Panc1 (cell line): ENCODE results near the gene GLS. TPM values are rescaled to one million over a fixed set of nuclear protein-coding genes. Genes with fewer than 3 reads are reported as not detected.

Source experiments
- ATAC-seq: fragments of 200-7000 bp; cut with Tn5 transposase; 2 replicates; pipeline ENCODE4 v1.9.1; 2020; ENCODE audit warnings: mild to moderate bottlenecking, moderate library complexity
- BruUV-seq: library from RNA; stranded (reverse); fragments of 400-500 nt; replicated peaks from 2 replicates; lab custom pipeline; 2021; lab: Mats Ljungman, UMichigan
- CTCF ChIA-PET: fragments of 300-600 bp; sonication (Branson Sonifier 250); formaldehyde crosslinking; loops from one replicate; lab custom pipeline; 2022; ENCODE audit warnings: antibody characterized with exemption; lab: Charles Lee
- POLR2A ChIA-PET: fragments of 300-600 bp; sonication (Branson Sonifier 250); formaldehyde crosslinking; loops from one replicate; lab custom pipeline; 2022; ENCODE audit warnings: antibody characterized with exemption; lab: Charles Lee
- DNase-seq: peaks from one replicate; pipeline ENCODE4 v3.0.0-alpha.2; 2010; ENCODE audit warnings: low read depth, low spot score
- H3K27ac ChIP-seq: 2 replicates; pipeline ENCODE4 v1.5.1; 2011; ENCODE audit warnings: mild to moderate bottlenecking, low read length, inconsistent platforms
- H3K27me3 ChIP-seq: fragments of 200-500 bp; sonication (Bioruptor generic); 2 replicates; pipeline ENCODE4 v1.6.0; 2014; ENCODE audit warnings: low read length, inconsistent platforms; ENCODE audit not compliant: control insufficient read depth, insufficient read depth
- H3K36me3 ChIP-seq: fragments of 200-500 bp; sonication (Bioruptor generic); 2 replicates; pipeline ENCODE4 v1.5.1; 2014; ENCODE audit warnings: inconsistent platforms, mild to moderate bottlenecking, low read length, moderate library complexity; ENCODE audit not compliant: control insufficient read depth, insufficient read depth
- H3K4me1 ChIP-seq: 2 replicates; pipeline ENCODE4 v1.5.1; 2011; ENCODE audit warnings: inconsistent platforms, mild to moderate bottlenecking, low read length, moderate library complexity; ENCODE audit not compliant: control insufficient read depth, insufficient read depth
- H3K4me3 ChIP-seq, 2 experiments: 2 replicates each; pipeline ENCODE4 v1.5.1; 2011 to 2012; ENCODE audit warnings: low read depth in 2 of 2, low read length in 2 of 2, mild to moderate bottlenecking in 2 of 2, inconsistent platforms in 1 of 2, moderate library complexity in 1 of 2
- H3K9me3 ChIP-seq: fragments of 200-500 bp; sonication (Bioruptor generic); 2 replicates; pipeline ENCODE4 v1.5.1; 2014; ENCODE audit warnings: low read depth, mild to moderate bottlenecking, inconsistent platforms, low read length, moderate library complexity; ENCODE audit not compliant: control insufficient read depth, insufficient read depth
- POLR2AphosphoS5 ChIP-seq: IDR thresholded peaks from 2 replicates; pipeline ENCODE4 v1.6.1; 2012; ENCODE audit warnings: mild to moderate bottlenecking, low read depth, low read length, moderate library complexity
- REST ChIP-seq, 2 experiments: IDR thresholded peaks; 2 replicates each; pipeline ENCODE4 v1.6.1; 2011 to 2012; ENCODE audit warnings: low read depth in 2 of 2, control low read depth in 1 of 2, low read length in 1 of 2, mild to moderate bottlenecking in 1 of 2, moderate library complexity in 1 of 2; ENCODE audit not compliant: insufficient read depth in 1 of 2
- SIN3A ChIP-seq: IDR thresholded peaks from 2 replicates; pipeline ENCODE4 v1.6.1; 2012; ENCODE audit warnings: low read depth, mild to moderate bottlenecking, low read length, moderate library complexity, borderline replicate concordance; ENCODE audit not compliant: insufficient read depth
- TCF7L2 ChIP-seq: IDR thresholded peaks from 2 replicates; pipeline ENCODE4 v1.6.1; 2011; ENCODE audit warnings: mild to moderate bottlenecking, low read depth, low read length, inconsistent platforms
- in situ Hi-C: cut with HindIII; loops from 2 replicates; pipeline ENCODE4 v1.10.0; 2016; ENCODE audit warnings: low sequenced_read_pairs, low pct_unique_long_range_greater_than_20kb
- intact Hi-C: fragments of 100-400 bp; cut with micrococcal nuclease; formaldehyde crosslinking; loops from one replicate; pipeline ENCODE4 v1.10.0; 2022; ENCODE audit not compliant: unreplicated experiment
- total RNA-seq: library from RNA; stranded (reverse); gene quantifications from one replicate; pipeline ENCODE4 v1.2.1, GENCODE V29; 2021; ENCODE audit not compliant: unreplicated experiment
- TF ChIP-seq, protein P1 (sequence below): fragments of 450-650 bp; IDR thresholded peaks from 2 replicates; pipeline ENCODE4 v1.5.1; 2017; ENCODE audit warnings: mild to moderate bottlenecking

The GLS gene
- total RNA-seq, 1 experiment from 2014 or later: 93.9 TPM

GRCh38 chr2:190964170-190964795 is 83.7 kb downstream of the GLS start:
- in situ Hi-C loops (no loop called here), intact Hi-C loops (loop anchor here (10.0 kb wide), 1 partner anchor 179 kb away; no protein-coding TSS in a partner anchor)
- no peaks in the 10 kb centered on the region for H3K27me3 ChIP-seq
- H3K36me3 ChIP-seq: peaks cover 43% of the 10 kb centered on the region
- no peaks in the 10 kb centered on the region for H3K4me1 ChIP-seq
- no peak overlapping the region for H3K27ac ChIP-seq
- no peak for TF ChIP-seq REST (IDR thresholded peaks at IDR 0.05; ENCODE audit: insufficient read depth in 1 of 2, low read depth in 2 of 2, low read length in 1 of 2)
- TF ChIP-seq, protein P1, sequence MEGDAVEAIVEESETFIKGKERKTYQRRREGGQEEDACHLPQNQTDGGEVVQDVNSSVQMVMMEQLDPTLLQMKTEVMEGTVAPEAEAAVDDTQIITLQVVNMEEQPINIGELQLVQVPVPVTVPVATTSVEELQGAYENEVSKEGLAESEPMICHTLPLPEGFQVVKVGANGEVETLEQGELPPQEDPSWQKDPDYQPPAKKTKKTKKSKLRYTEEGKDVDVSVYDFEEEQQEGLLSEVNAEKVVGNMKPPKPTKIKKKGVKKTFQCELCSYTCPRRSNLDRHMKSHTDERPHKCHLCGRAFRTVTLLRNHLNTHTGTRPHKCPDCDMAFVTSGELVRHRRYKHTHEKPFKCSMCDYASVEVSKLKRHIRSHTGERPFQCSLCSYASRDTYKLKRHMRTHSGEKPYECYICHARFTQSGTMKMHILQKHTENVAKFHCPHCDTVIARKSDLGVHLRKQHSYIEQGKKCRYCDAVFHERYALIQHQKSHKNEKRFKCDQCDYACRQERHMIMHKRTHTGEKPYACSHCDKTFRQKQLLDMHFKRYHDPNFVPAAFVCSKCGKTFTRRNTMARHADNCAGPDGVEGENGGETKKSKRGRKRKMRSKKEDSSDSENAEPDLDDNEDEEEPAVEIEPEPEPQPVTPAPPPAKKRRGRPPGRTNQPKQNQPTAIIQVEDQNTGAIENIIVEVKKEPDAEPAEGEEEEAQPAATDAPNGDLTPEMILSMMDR: no peak
- no peak for TF ChIP-seq SIN3A
- no peak for TF ChIP-seq POLR2AphosphoS5
- TF ChIP-seq TCF7L2: no peak
- BruUV-seq: no TSS peak
- no peak overlapping the region for H3K4me3 ChIP-seq
- POLR2A ChIA-PET: no interaction called here
- CTCF ChIA-PET: no interaction called here
- H3K9me3 ChIP-seq: no peaks in the 10 kb centered on the region
- ATAC-seq (no peak; the same call in 1 of the 2 replicates), DNase-seq (no peak)

GRCh38 chr2:190965580-190966222 is 85.1 kb downstream of the GLS start:
- CTCF ChIA-PET: no interaction called here
- Histone ChIP-seq H3K27me3 (no peaks in the 10 kb centered on the region), H3K4me1 (no peaks in the 10 kb centered on the region), H3K9me3 (no peaks in the 10 kb centered on the region), H3K27ac (no peak overlapping the region), H3K4me3 (no peak overlapping the region), H3K36me3 (peaks cover 57% of the 10 kb centered on the region)
- no peak for DNase-seq
- in situ Hi-C loops: no loop called here
- intact Hi-C loops: loop anchor here (10.0 kb wide), 1 partner anchor 181 kb away; no protein-coding TSS in a partner anchor
- TF ChIP-seq POLR2AphosphoS5: no peak
- no peak for TF ChIP-seq SIN3A
- TF ChIP-seq, protein P1: no peak
- no peak for TF ChIP-seq TCF7L2
- TF ChIP-seq REST (IDR thresholded peaks at IDR 0.05; ENCODE audit: insufficient read depth in 1 of 2, low read depth in 2 of 2, low read length in 1 of 2): no peak
- BruUV-seq: no TSS peak
- no peak for ATAC-seq
- POLR2A ChIA-PET: interaction anchor here (0.6 kb wide), 1 partner anchor 62 kb away, joined by 4 read pairs; no protein-coding TSS in a partner anchor
